HEK293T (cell line): Measurements from ENCODE around the gene PITRM1.

Source experiments
- ELF4 ChIP-seq: fragments of 450-650 bp; IDR thresholded peaks from 2 replicates; pipeline ENCODE4 v1.6.1; 2017; ENCODE audit warnings: antibody characterized with exemption
- L3MBTL2 ChIP-seq: fragments of 450-650 bp; conservative IDR thresholded peaks from 2 replicates; pipeline ENCODE4 v1.6.1; 2016; ENCODE audit warnings: mild to moderate bottlenecking

DNA sequence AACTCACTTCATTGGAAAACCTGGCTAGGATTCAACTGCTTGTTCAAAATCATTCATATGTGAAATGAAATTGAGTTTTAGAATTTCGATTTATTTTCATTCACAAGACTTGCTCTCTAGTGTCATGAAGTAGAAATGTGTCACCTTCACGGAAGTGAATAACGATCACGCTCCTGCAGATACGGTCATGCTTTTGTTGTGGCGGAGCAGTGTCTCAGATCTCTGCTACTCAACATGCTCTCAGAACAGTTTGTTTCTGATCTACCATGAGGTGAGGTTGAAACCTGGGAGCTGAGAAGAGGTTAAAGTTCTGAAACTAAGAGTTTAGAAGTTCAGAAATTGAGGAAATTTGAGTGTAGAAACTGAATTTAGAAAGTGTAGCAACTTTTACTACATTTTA is 13.8 kb upstream of the PITRM1 start:
- TF ChIP-seq L3MBTL2 (no peak), ELF4 (no peak)
